ENCODE data around the gene GUCA2B. TPM values are rescaled to one million over a fixed set of nuclear protein-coding genes. Genes with fewer than 3 reads are reported as not detected.
A peak's percentile ranks its signal among the peaks of the same experiment; 100 is the strongest.

Gene GUCA2B
- total RNA-seq, 6 experiments from 2014 or later: 1.8 to 3.3 (median 2.7) TPM; not detected in 2

GRCh38 chr1:42164551-42165420 is 11.6 kb downstream of the GUCA2B start, which contains the start of gene GUCA2A:
Gene GUCA2A, minus strand, starts transcription at chr1:42164745. Its CDS starts 33 bp downstream, at chr1:42164712.
- Histone ChIP-seq H3K36me3 (no peaks in the 10 kb centered on the region), H3K27me3 (no peaks in the 10 kb centered on the region), H3K9me3 (no peaks in the 10 kb centered on the region), H3K4me3 (no peak within 1 kb of the TSS), H3K27ac (no peak within 1 kb of the TSS), H3K4me1 (no peaks in the 10 kb centered on the region)
- WGBS (ENCODE audit: insufficient coverage, low coverage, low lambda C conversion rate, missing lambda C conversion rate): 61% methylated on average over 7 of the region's 24 CpGs
- intact Hi-C loops (cut with DNase I): no loop called here
- ATAC-seq (peak in 2 of 4 donors; percentile 18 to 25), DNase-seq (no peak)
- TF ChIP-seq CTCF (IDR thresholded peaks at IDR 0.05) (no peak), POLR2A (IDR thresholded peaks at IDR 0.05) (no peak)

GRCh38 chr1:42165511-42166210 is 12.5 kb downstream of the GUCA2B start:
- WGBS (ENCODE audit: insufficient coverage, low coverage, low lambda C conversion rate, missing lambda C conversion rate): 57% methylated on average over 5 of the region's 12 CpGs
- no peaks in the 10 kb centered on the region for H3K4me1 ChIP-seq
- H3K36me3 ChIP-seq: no peaks in the 10 kb centered on the region
- H3K4me3 ChIP-seq: no peak overlapping the region
- no peaks in the 10 kb centered on the region for H3K9me3 ChIP-seq
- ATAC-seq (peak; percentile 63 to 79 (median 66)), DNase-seq (peak; percentile 63 to 65 (median 65))
- H3K27me3 ChIP-seq: no peaks in the 10 kb centered on the region
- TF ChIP-seq POLR2A (IDR thresholded peaks at IDR 0.05) (no peak), CTCF (IDR thresholded peaks at IDR 0.05) (no peak)
- intact Hi-C loops (cut with DNase I): no loop called here
- H3K27ac ChIP-seq: no peak overlapping the region

GRCh38 chr1:42167611-42168390 is 14.6 kb downstream of the GUCA2B start:
- H3K4me3 ChIP-seq: no peak overlapping the region
- no peak overlapping the region for H3K27ac ChIP-seq
- H3K4me1 ChIP-seq: peaks cover 0 to 6% (median under 1%) of the 10 kb centered on the region in 4 donors
- no peaks in the 10 kb centered on the region for H3K36me3 ChIP-seq
- 75% methylated on average over 21 of the region's 21 CpGs for WGBS (ENCODE audit: insufficient coverage, low coverage, low lambda C conversion rate, missing lambda C conversion rate)
- ATAC-seq (no peak), DNase-seq (no peak)
- intact Hi-C loops (cut with DNase I): no loop called here
- TF ChIP-seq POLR2A (IDR thresholded peaks at IDR 0.05): no peak
- TF ChIP-seq CTCF (IDR thresholded peaks at IDR 0.05): no peak
- H3K27me3 ChIP-seq: no peaks in the 10 kb centered on the region
- no peaks in the 10 kb centered on the region for H3K9me3 ChIP-seq

GRCh38 chr1:42168391-42168670 is 15.1 kb downstream of the GUCA2B start:
- DNase-seq (no peak), ATAC-seq (no peak)
- no peak for TF ChIP-seq CTCF (IDR thresholded peaks at IDR 0.05)
- no peak for TF ChIP-seq POLR2A (IDR thresholded peaks at IDR 0.05)
- H3K27ac ChIP-seq: no peak overlapping the region
- H3K4me3 ChIP-seq: no peak overlapping the region
- peaks cover 0 to 11% (median 3%) of the 10 kb centered on the region in 4 donors for H3K4me1 ChIP-seq
- H3K27me3 ChIP-seq: no peaks in the 10 kb centered on the region
- no peaks in the 10 kb centered on the region for H3K36me3 ChIP-seq
- no peaks in the 10 kb centered on the region for H3K9me3 ChIP-seq
- intact Hi-C loops (cut with DNase I): no loop called here
- 20% methylated on average over 1 of the region's 1 CpG for WGBS (ENCODE audit: insufficient coverage, low coverage, low lambda C conversion rate, missing lambda C conversion rate)

Measured in right lobe of liver (tissue), 6 donors.